ENCODE measurements around the gene PLXNC1. TPM values are rescaled to one million over a fixed set of nuclear protein-coding genes. Genes with fewer than 3 reads are reported as not detected.

The PLXNC1 gene
- total and polyA plus RNA-seq, 9 donors: 8.2 to 33.7 (median 17.5) TPM

- WGBS, 3 donors: 71 to 75% (median 73%) methylated on average over 5 of the region's 5 CpGs
- Histone ChIP-seq H3K36me3 (no peaks in the 10 kb centered on the region), H3K4me1 (ENCODE audit: insufficient read depth) (no peaks in the 10 kb centered on the region), H3K9me3 (no peaks in the 10 kb centered on the region), H3K27me3 (no peaks in the 10 kb centered on the region), H3K27ac (no peak overlapping the region), H3K4me3 (no peak overlapping the region)
- TF ChIP-seq POLR2A (IDR thresholded peaks at IDR 0.05) (no peak), CTCF (IDR thresholded peaks at IDR 0.05) (no peak), EP300 (IDR thresholded peaks at IDR 0.05) (no peak)
- intact Hi-C loops (cut with DNase I): no loop called here
- no peak for DNase-seq
These were observed 188.0 kb downstream of the PLXNC1 start for GRCh38 chr12:94336211-94336925.

GRCh38 chr12:94338006-94338794 lies 189.8 kb downstream of the PLXNC1 start:
- TF ChIP-seq CTCF (IDR thresholded peaks at IDR 0.05) (no peak), POLR2A (IDR thresholded peaks at IDR 0.05) (no peak), EP300 (IDR thresholded peaks at IDR 0.05) (no peak)
- intact Hi-C loops (cut with DNase I): no loop called here
- Histone ChIP-seq H3K27ac (no peak overlapping the region), H3K27me3 (no peaks in the 10 kb centered on the region), H3K9me3 (no peaks in the 10 kb centered on the region), H3K4me1 (ENCODE audit: insufficient read depth) (no peaks in the 10 kb centered on the region), H3K36me3 (no peaks in the 10 kb centered on the region), H3K4me3 (no peak overlapping the region)
- 91 to 97% (median 95%) methylated on average over 4 of the region's 4 CpGs for WGBS, 3 donors
- DNase-seq: no peak

- Histone ChIP-seq H3K9me3 (no peaks in the 10 kb centered on the region), H3K36me3 (no peaks in the 10 kb centered on the region), H3K27ac (no peak overlapping the region), H3K4me1 (ENCODE audit: insufficient read depth) (no peaks in the 10 kb centered on the region), H3K27me3 (no peaks in the 10 kb centered on the region), H3K4me3 (no peak overlapping the region)
- intact Hi-C loops (cut with DNase I): no loop called here
- no peak for TF ChIP-seq POLR2A (IDR thresholded peaks at IDR 0.05)
- no peak for TF ChIP-seq CTCF (IDR thresholded peaks at IDR 0.05)
- TF ChIP-seq EP300 (IDR thresholded peaks at IDR 0.05): no peak
- DNase-seq: no peak
- 93 to 94% (median 94%) methylated on average over 6 of the region's 6 CpGs for WGBS, 3 donors
These were observed 192.2 kb downstream of the PLXNC1 start for GRCh38 chr12:94340573-94340972.

GRCh38 chr12:94353130-94353529 lies 204.8 kb downstream of the PLXNC1 start:
- whole genome bisulfite sequencing, 3 donors: 91 to 98% (median 92%) methylated on average over 1 of the region's 1 CpG
- H3K27me3 ChIP-seq: no peaks in the 10 kb centered on the region
- no peak overlapping the region for H3K27ac ChIP-seq
- H3K4me3 ChIP-seq: no peak overlapping the region
- H3K36me3 ChIP-seq: no peaks in the 10 kb centered on the region
- H3K9me3 ChIP-seq: peaks cover 0 to 8% of the 10 kb centered on the region in 2 donors
- no peaks in the 10 kb centered on the region for H3K4me1 ChIP-seq (ENCODE audit: insufficient read depth)
- TF ChIP-seq EP300 (IDR thresholded peaks at IDR 0.05): no peak
- no peak for DNase-seq
- intact Hi-C loops (cut with DNase I): no loop called here
